ENCODE results near the gene AP3S2. TPM values are rescaled to one million over a fixed set of nuclear protein-coding genes. Genes with fewer than 3 reads are reported as not detected.
A peak's percentile ranks its signal among the peaks of the same experiment; 100 is the strongest.

Gene AP3S2
- total RNA-seq, 2 experiments from 2014 or later = 17.2 to 23.5 TPM

DNA sequence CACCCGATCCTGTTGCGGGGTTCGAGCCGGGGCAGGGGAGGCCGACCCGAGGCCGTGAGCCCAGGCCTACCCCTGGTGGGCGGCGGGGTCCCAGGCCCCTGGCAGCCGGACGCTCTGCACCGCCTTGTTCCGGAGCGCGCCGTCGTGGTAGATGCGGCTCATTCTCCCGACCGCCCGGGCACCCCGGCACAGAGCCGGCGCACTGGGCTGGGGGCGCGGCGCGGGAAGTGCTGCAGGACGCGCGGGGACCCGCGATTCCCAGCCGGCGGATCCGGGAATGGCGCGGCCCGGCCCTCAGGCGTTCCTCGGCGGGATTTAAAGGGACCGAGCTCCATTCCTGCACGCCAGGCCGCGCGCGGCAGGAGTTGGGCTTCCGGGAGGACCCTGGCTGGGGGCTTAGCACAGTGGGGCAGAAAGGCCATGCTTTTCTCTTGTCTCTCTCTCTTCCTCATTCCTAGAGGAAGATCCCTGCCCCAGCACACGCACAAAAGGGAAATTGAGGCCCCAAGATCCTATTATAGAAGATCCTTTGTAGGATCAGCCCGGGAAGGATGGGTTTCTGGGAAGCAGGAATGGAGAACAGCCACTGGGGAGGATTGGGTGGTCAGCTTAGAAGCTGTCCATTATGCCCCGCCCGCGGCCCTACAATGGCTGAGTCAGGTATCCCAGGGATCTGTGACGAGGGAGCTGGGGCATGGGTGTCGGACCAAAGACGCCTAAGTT is 19.0 kb upstream of the AP3S2 start, which contains the start of gene ARPIN:
TSS of gene ARPIN (minus strand) at position 279 of the 723 bp plus-strand sequence. CDS start at position 162, 117 bp downstream.
- Mint-ChIP-seq H3K27me3 (peaks cover 29% of the 10 kb centered on the region), H3K4me3 (peak within 1 kb of the TSS; percentile 20), H3K4me1 (ENCODE audit: low read depth) (peaks cover 3% of the 10 kb centered on the region), H3K9me3 (no peaks in the 10 kb centered on the region), H3K27ac (no peak within 1 kb of the TSS), H3K36me3 (no peaks in the 10 kb centered on the region)
- POLR2A ChIA-PET = no interaction called here
- no peak for DNase-seq
- CTCF ChIA-PET = no interaction called here
- intact Hi-C loops (cut with micrococcal nuclease) = no loop called here

DNA sequence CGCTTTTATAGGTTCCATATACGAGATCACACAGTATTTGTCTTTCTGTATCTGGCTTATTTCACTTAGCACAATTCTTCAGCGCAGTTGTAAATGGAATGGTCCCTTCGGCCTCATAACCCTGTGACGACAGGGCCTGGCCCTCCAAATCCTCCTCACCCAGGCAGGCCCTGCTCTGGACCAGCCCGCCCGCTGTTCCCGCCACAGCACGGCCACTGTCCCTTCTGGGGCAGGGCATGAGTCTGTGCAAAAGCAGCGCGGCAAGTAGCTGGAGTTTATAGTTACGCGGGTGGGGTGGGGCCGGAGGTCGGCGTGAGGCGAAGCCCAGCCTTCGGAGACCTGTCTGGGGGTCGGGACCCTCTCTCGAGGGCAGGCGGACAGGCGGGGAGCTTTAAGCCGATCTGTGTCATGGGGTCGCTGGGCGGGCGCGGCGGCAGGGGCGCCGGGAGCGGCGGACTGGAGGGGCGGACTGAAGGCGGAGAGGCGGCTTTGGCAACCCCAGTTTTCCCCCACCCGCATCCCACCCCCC is 18.4 kb upstream of the AP3S2 start:
- DNase-seq = no peak
- Mint-ChIP-seq H3K27me3 (peaks cover 27% of the 10 kb centered on the region), H3K27ac (no peak overlapping the region), H3K4me1 (ENCODE audit: low read depth) (peaks cover 3% of the 10 kb centered on the region), H3K36me3 (no peaks in the 10 kb centered on the region), H3K9me3 (no peaks in the 10 kb centered on the region), H3K4me3 (no peak overlapping the region)
- intact Hi-C loops (cut with micrococcal nuclease) = no loop called here
- CTCF ChIA-PET = no interaction called here
- POLR2A ChIA-PET = no interaction called here

DNA sequence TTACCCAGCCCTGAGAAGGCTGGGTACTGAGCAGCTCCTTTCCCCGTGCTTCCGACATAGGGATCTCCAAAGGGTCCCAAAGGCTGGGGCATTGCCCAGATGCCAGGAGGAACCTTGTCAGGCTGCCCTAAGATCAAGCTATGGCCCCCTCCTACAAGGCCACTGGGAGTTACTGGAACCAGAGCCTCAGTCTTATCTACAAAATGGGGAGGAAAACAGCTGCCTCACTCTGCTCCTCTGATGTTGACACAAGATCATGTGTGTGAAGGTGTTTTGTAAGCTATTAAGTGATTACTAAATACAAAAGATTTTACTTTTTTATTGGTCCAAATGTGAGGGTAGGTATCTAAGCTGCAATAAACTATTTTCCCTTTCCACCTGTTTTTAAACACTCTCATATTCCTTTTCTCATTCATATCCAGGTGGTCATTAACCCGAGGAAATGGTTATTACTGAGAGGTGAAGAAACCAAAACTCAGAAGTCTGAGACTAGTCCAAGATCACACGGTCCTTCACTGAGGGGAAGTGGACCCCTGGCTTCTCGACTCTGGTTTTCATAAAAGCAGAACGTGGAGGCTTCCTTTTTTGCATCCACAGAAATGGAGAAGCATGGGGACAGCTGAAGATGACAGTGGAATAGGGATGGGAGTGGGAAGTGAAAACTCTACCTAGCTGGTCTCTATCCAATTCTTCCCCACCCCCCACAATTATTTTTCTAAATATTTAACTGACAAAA is 17.3 kb upstream of the AP3S2 start:
- no peak overlapping the region for H3K27ac Mint-ChIP-seq
- H3K27me3 Mint-ChIP-seq = peaks cover 27% of the 10 kb centered on the region
- ChIA-PET POLR2A (no interaction called here), CTCF (interaction anchor here (1.0 to 1.5 kb wide), 2 partner anchors 150 to 176 kb away, joined by 3 to 4 read pairs; no protein-coding TSS in a partner anchor)
- H3K4me3 Mint-ChIP-seq = no peak overlapping the region
- intact Hi-C loops (cut with micrococcal nuclease) = no loop called here
- DNase-seq = no peak
- H3K9me3 Mint-ChIP-seq = no peaks in the 10 kb centered on the region
- H3K4me1 Mint-ChIP-seq (ENCODE audit: low read depth) = peaks cover 3% of the 10 kb centered on the region
- no peaks in the 10 kb centered on the region for H3K36me3 Mint-ChIP-seq

DNA sequence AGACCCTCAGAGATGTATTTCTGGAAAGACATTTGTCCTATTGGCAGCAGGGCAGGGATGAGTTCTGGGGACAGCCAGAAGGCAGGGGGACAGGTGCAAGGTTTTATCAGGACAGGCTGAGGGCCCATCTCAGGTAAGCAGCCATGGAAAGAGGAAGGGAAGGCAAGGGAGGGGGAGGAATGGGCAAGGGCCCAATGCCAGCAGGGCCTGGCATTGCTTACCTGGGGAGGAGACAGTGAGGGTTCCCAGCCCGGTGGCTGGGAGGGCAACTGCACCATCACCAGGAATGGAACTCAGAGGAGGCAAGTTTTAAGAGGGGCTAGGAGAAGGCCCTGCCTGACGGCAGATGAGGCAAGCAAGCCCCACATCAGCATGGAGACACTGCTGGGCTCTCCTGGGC is 15.8 kb upstream of the AP3S2 start:
- Mint-ChIP-seq H3K4me3 (no peak overlapping the region), H3K9me3 (no peaks in the 10 kb centered on the region), H3K27ac (no peak overlapping the region), H3K4me1 (ENCODE audit: low read depth) (peaks cover 3% of the 10 kb centered on the region), H3K36me3 (no peaks in the 10 kb centered on the region), H3K27me3 (peaks cover 24% of the 10 kb centered on the region)
- ChIA-PET POLR2A (no interaction called here), CTCF (no interaction called here)
- intact Hi-C loops (cut with micrococcal nuclease) = no loop called here
- no peak for DNase-seq

DNA sequence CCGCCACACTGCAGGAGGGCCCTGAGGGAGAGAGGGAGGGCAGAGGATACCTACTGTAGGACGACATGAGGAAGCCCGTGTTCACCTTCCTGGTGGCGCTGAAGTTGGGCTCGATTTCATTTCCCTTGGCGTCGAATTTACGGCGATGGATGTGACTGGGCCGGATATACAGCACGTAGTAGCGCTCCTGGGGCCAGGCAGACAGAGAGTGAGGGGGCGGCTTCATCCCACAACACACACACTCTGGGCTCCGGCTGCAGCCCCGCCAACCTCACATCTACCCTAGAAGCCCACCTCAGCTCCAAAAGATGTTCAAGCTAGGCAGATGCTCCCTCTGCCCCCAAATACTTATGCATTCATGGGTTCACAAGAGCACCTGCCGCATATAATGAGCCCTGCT is 14.4 kb upstream of the AP3S2 start:
- Mint-ChIP-seq H3K9me3 (no peaks in the 10 kb centered on the region), H3K4me3 (no peak overlapping the region), H3K27ac (no peak overlapping the region), H3K36me3 (no peaks in the 10 kb centered on the region), H3K4me1 (ENCODE audit: low read depth) (peaks cover 3% of the 10 kb centered on the region), H3K27me3 (peaks cover 19% of the 10 kb centered on the region)
- intact Hi-C loops (cut with micrococcal nuclease) = no loop called here
- ChIA-PET CTCF (no interaction called here), POLR2A (no interaction called here)
- DNase-seq = no peak

DNA sequence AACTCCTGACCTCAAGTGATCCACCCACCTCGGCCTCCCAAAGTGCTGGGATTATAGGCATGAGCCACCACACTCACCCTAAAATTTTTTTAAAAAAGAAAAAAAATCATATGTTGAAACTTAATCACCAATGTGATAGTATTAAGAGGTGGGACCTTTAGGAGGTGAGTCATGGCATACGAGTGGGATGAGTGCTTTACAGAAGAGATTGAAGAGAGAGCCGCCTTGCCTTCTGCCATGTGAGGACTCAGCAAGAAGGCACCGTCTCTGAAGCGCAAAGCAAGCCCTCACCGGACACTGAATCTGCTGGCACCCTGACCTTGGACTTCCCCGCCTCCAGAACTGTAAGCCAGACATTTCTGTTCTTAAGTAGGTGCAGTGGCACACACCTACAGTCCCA is 13.5 kb upstream of the AP3S2 start:
- Mint-ChIP-seq H3K36me3 (no peaks in the 10 kb centered on the region), H3K27me3 (peaks cover 15% of the 10 kb centered on the region), H3K4me3 (no peak overlapping the region), H3K4me1 (ENCODE audit: low read depth) (peaks cover 3% of the 10 kb centered on the region), H3K27ac (no peak overlapping the region), H3K9me3 (no peaks in the 10 kb centered on the region)
- ChIA-PET POLR2A (no interaction called here), CTCF (no interaction called here)
- DNase-seq = no peak
- intact Hi-C loops (cut with micrococcal nuclease) = no loop called here

DNA sequence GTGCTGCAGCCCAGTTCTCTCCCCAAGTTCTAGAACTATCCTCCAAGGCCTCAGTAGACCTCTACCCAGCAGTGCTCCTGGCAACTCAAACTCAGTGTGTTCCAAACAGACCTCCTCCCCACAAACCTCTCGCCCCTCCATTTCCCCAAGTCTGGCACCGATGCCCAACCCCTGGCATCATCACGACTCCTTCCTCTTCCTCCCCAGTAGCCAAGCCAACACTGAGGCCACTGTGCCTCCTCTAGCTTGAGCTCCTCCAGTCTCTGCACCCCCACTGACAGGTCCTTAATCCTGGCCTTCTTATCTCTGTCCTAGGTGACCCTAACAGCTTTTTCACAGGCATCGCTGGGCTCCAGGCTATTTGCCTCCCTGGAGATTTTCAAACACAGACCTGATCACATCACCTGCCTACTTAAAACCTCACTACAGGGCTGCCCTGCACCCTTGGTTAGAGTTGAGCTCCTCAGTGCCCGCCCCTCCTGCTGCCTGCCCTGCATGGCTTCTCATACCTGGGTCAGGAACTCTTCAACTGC is 12.1 kb upstream of the AP3S2 start:
- ChIA-PET CTCF (no interaction called here), POLR2A (no interaction called here)
- peaks cover 3% of the 10 kb centered on the region for H3K27me3 Mint-ChIP-seq
- H3K4me1 Mint-ChIP-seq (ENCODE audit: low read depth) = no peaks in the 10 kb centered on the region
- intact Hi-C loops (cut with micrococcal nuclease) = no loop called here
- H3K4me3 Mint-ChIP-seq = no peak overlapping the region
- DNase-seq = no peak
- no peak overlapping the region for H3K27ac Mint-ChIP-seq
- H3K9me3 Mint-ChIP-seq = no peaks in the 10 kb centered on the region
- H3K36me3 Mint-ChIP-seq = no peaks in the 10 kb centered on the region

DNA sequence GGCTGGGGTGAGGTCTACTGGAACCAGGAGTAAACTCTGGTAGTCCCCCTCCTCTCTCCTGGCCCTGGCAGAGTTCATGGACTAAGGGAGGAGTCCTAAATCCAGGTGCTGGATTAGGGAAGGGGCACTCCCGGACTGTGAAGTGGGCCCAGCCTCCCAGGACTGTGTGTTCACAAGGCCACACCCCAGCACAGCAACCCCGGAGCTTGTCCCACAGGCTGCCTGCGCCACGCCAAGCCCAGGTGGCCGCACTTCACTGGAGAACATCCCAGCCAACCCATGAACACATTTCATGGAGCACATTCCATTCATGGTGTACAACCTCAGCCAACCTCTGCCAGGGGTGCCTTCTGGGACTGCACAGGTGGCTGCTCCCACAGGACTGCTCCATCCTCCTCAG is 10.7 kb upstream of the AP3S2 start:
- Mint-ChIP-seq H3K4me1 (ENCODE audit: low read depth) (no peaks in the 10 kb centered on the region), H3K9me3 (no peaks in the 10 kb centered on the region), H3K27me3 (no peaks in the 10 kb centered on the region), H3K27ac (no peak overlapping the region), H3K36me3 (no peaks in the 10 kb centered on the region), H3K4me3 (no peak overlapping the region)
- ChIA-PET CTCF (no interaction called here), POLR2A (no interaction called here)
- intact Hi-C loops (cut with micrococcal nuclease) = no loop called here
- DNase-seq = no peak

DNA sequence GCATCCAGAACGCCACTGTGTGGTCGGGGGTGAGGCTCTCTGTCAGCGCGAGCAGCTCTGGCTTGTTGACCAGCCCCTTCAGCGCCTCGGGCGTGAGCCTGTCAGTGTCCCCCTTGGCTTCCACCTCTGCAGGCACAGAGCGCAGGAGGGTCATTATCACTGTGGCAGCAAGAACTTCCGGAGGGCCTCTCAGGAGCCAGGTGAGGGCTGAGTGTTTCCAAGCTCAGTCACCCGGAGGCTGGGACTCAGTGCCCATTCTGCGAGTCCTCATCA is 10.0 kb upstream of the AP3S2 start:
- no peaks in the 10 kb centered on the region for H3K9me3 Mint-ChIP-seq
- DNase-seq = no peak
- H3K27ac Mint-ChIP-seq = no peak overlapping the region
- intact Hi-C loops (cut with micrococcal nuclease) = no loop called here
- H3K27me3 Mint-ChIP-seq = no peaks in the 10 kb centered on the region
- H3K36me3 Mint-ChIP-seq = no peaks in the 10 kb centered on the region
- no peak overlapping the region for H3K4me3 Mint-ChIP-seq
- ChIA-PET CTCF (no interaction called here), POLR2A (no interaction called here)
- H3K4me1 Mint-ChIP-seq (ENCODE audit: low read depth) = no peaks in the 10 kb centered on the region

DNA sequence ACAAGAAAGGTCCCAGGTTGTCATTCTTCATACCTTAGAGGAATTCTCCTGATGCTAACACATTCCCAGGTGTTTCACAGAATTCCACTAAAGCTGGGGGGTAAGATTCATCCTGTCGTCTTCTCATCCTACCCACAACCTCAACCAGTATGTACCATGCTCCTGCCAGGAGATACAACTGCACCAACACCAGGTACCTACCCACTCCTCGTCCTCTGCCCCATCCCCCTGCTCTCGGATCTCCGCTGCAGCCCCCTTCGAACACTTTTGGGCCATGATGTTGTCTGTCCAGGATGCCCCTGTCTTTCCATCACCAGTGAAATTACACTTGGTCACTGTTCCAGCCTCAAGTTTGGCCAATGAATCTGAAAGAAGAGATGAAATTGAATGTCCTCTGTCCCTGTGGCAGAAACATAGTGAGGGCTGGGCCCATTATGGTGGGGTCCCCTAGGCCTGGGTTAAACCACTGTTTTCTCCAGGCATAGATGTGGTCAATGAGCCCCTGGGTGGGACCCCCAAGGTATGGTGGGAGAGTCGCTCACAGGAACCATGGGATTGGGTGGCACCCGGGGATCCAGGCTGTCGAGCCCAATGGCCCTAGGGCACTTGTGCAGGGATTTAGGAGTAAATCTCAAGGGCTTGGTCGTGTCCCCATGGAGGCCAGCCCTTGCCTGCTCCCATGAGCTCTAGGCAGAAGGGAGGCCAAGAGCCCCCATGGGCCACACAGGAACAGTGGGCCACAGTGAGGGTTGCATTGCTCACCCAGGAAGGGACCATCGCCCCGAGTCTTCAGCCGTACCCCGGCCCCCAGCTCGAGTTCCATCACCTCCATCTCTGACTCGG is 9.4 kb upstream of the AP3S2 start:
- H3K9me3 Mint-ChIP-seq = no peaks in the 10 kb centered on the region
- no peak overlapping the region for H3K4me3 Mint-ChIP-seq
- no peak overlapping the region for H3K27ac Mint-ChIP-seq
- POLR2A ChIA-PET = no interaction called here
- H3K36me3 Mint-ChIP-seq = no peaks in the 10 kb centered on the region
- CTCF ChIA-PET = no interaction called here
- H3K27me3 Mint-ChIP-seq = no peaks in the 10 kb centered on the region
- DNase-seq = no peak
- intact Hi-C loops (cut with micrococcal nuclease) = no loop called here
- peaks cover 3% of the 10 kb centered on the region for H3K4me1 Mint-ChIP-seq (ENCODE audit: low read depth)

DNA sequence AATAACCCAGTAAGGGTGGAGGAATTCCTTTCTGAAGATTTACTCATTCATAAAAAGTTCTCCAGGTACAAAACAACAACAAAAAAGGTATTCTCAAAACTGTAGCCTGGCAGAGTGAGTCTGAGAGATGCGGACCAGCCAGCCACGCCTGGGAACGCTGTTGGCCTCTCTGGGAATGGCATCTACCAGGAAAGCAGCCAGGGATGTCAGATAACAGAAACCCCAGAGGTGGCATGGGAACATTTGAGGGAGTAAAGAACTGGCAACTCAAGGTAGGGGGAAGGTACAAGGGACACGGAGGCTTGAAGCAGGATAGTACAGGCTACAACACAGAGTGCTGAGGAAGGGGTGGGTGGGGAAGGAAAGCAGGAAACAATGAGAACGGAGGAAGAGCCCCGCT is 7.1 kb upstream of the AP3S2 start:
- Mint-ChIP-seq H3K27me3 (no peaks in the 10 kb centered on the region), H3K9me3 (no peaks in the 10 kb centered on the region), H3K27ac (no peak overlapping the region), H3K4me1 (ENCODE audit: low read depth) (peaks cover 14% of the 10 kb centered on the region), H3K4me3 (no peak overlapping the region), H3K36me3 (no peaks in the 10 kb centered on the region)
- intact Hi-C loops (cut with micrococcal nuclease) = no loop called here
- POLR2A ChIA-PET = no interaction called here
- no peak for DNase-seq
- CTCF ChIA-PET = interaction anchor here (0.8 to 1.5 kb wide), 2 partner anchors 170 to 185 kb away, joined by 3 to 5 read pairs; no protein-coding TSS in a partner anchor

DNA sequence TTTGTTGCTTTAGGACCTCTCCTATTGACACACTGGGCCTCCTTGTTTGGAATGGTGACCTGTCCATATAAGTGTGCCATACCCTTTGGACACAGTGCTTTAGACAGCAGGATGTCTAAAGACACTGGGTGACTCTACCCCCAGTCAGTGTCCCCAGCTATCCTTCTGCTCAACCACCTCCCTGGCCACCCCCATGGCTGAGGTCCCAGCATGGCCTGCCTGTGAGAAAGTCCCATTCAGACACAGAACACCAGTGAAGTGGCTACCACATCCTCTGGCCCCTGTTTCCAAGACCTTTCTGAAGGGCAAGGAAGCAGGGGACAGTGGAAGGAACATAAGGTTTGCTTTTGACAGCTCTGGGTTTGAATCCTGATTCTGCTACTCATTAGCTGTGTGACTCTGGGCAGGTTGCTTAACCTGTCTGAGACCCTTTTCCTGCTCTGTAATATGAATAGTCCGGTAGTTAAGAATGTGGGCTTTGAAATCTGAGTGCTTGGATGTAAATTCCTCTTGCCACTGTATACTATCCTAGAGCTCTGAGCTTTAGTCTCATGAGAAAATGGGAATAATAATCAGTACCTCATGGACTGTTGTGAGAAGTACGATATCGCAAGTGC is 6.3 kb upstream of the AP3S2 start:
- no peaks in the 10 kb centered on the region for H3K9me3 Mint-ChIP-seq
- POLR2A ChIA-PET = no interaction called here
- intact Hi-C loops (cut with micrococcal nuclease) = loop anchor here (2.0 to 10.0 kb wide), 3 partner anchors 71 to 1035 kb away; partner anchors contain the start of genes HDDC3 and UNC45A
- no peak for DNase-seq
- H3K36me3 Mint-ChIP-seq = no peaks in the 10 kb centered on the region
- CTCF ChIA-PET = interaction anchor here (0.6 to 1.5 kb wide), 3 partner anchors 171 to 806 kb away, joined by 3 to 5 read pairs (median 3); no protein-coding TSS in a partner anchor
- no peaks in the 10 kb centered on the region for H3K27me3 Mint-ChIP-seq
- peaks cover 22% of the 10 kb centered on the region for H3K4me1 Mint-ChIP-seq (ENCODE audit: low read depth)
- no peak overlapping the region for H3K4me3 Mint-ChIP-seq
- no peak overlapping the region for H3K27ac Mint-ChIP-seq

All from activated CD4-positive, alpha-beta memory T cell treated with anti-CD3 and anti-CD28 coated beads for 36 hours (primary cell).